Osteocyte (in vitro differentiated cells): ENCODE data around the gene ADAT2. TPM values are rescaled to one million over a fixed set of nuclear protein-coding genes. Genes with fewer than 3 reads are reported as not detected.

Source experiments
- DNase-seq: peaks from one replicate; pipeline ENCODE4 v3.0.0; 2021; ENCODE audit warnings: mixed read lengths; ENCODE audit not compliant: unreplicated experiment; ENCODE audit errors: extremely low spot score
- H3K27ac Mint-ChIP-seq: one replicate; pipeline ENCODE4 v1.8.0; 2021; ENCODE audit warnings: mild to moderate bottlenecking, mixed read lengths; ENCODE audit not compliant: unreplicated experiment
- H3K27me3 Mint-ChIP-seq: one replicate; pipeline ENCODE4 v1.8.0; 2021; ENCODE audit warnings: mixed read lengths; ENCODE audit not compliant: unreplicated experiment
- H3K36me3 Mint-ChIP-seq: one replicate; pipeline ENCODE4 v1.8.0; 2021; ENCODE audit warnings: mixed read lengths; ENCODE audit not compliant: unreplicated experiment
- H3K4me1 Mint-ChIP-seq: one replicate; pipeline ENCODE4 v1.8.0; 2021; ENCODE audit warnings: mixed read lengths; ENCODE audit not compliant: unreplicated experiment
- H3K4me3 Mint-ChIP-seq: one replicate; pipeline ENCODE4 v1.8.0; 2021; ENCODE audit warnings: mild to moderate bottlenecking, moderate library complexity, mixed read lengths; ENCODE audit not compliant: unreplicated experiment
- H3K9me3 Mint-ChIP-seq: one replicate; pipeline ENCODE4 v1.8.0; 2021; ENCODE audit warnings: mixed read lengths; ENCODE audit not compliant: unreplicated experiment
- total RNA-seq: library from RNA; stranded (reverse); gene quantifications from 2 replicates; pipeline ENCODE4 v1.2.1, GENCODE V29; 2021
- TF ChIP-seq, protein P1 (sequence below): fragments of 200-600 bp; sonication (generic); IDR thresholded peaks from 2 replicates; pipeline ENCODE4 v1.5.0; 2021; ENCODE audit warnings: antibody characterized with exemption, mild to moderate bottlenecking, moderate library complexity

ADAT2 gene
- total RNA-seq, 1 donor from 2014 or later = 4.3 TPM

GRCh38 chr6:143427109-143427817 lies 23.2 kb downstream of the ADAT2 start:
- Mint-ChIP-seq H3K27me3 (no peaks in the 10 kb centered on the region), H3K9me3 (no peaks in the 10 kb centered on the region), H3K36me3 (peaks cover 3% of the 10 kb centered on the region), H3K4me1 (peaks cover 11% of the 10 kb centered on the region), H3K4me3 (no peak overlapping the region), H3K27ac (peak overlapping the region; percentile 15)
- TF ChIP-seq, protein P1, sequence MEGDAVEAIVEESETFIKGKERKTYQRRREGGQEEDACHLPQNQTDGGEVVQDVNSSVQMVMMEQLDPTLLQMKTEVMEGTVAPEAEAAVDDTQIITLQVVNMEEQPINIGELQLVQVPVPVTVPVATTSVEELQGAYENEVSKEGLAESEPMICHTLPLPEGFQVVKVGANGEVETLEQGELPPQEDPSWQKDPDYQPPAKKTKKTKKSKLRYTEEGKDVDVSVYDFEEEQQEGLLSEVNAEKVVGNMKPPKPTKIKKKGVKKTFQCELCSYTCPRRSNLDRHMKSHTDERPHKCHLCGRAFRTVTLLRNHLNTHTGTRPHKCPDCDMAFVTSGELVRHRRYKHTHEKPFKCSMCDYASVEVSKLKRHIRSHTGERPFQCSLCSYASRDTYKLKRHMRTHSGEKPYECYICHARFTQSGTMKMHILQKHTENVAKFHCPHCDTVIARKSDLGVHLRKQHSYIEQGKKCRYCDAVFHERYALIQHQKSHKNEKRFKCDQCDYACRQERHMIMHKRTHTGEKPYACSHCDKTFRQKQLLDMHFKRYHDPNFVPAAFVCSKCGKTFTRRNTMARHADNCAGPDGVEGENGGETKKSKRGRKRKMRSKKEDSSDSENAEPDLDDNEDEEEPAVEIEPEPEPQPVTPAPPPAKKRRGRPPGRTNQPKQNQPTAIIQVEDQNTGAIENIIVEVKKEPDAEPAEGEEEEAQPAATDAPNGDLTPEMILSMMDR = peak; percentile 100
- DNase-seq = peak; percentile 94

GRCh38 chr6:143426026-143426425 lies 24.5 kb downstream of the ADAT2 start:
- no peak overlapping the region for H3K4me3 Mint-ChIP-seq
- TF ChIP-seq, protein P1 = no peak
- no peak overlapping the region for H3K27ac Mint-ChIP-seq
- peaks cover 11% of the 10 kb centered on the region for H3K4me1 Mint-ChIP-seq
- DNase-seq = no peak
- no peaks in the 10 kb centered on the region for H3K27me3 Mint-ChIP-seq
- H3K36me3 Mint-ChIP-seq = no peaks in the 10 kb centered on the region
- no peaks in the 10 kb centered on the region for H3K9me3 Mint-ChIP-seq

DNA sequence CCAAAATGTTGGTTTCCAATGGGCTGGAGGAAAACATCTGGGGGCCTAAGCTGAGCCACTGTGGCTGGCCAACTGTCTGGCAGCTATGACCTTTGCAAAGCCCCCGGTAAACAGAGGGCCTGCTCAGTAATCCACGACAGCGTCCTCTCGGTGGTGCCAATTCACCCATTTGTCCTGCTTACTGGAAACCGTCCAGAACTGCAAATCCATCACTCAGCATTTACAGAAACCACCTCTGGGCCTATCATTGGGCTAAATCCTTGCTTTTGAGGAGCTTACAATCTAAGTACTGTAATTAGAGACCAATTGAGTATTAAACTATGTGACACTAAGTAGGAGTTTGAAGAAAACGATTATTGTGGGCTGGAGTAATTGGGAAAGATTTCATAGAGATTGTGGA lies 31.0 kb downstream of the ADAT2 start:
- Mint-ChIP-seq H3K36me3 (no peaks in the 10 kb centered on the region), H3K27me3 (no peaks in the 10 kb centered on the region), H3K9me3 (no peaks in the 10 kb centered on the region), H3K27ac (no peak overlapping the region), H3K4me1 (no peaks in the 10 kb centered on the region), H3K4me3 (no peak overlapping the region)
- no peak for DNase-seq
- TF ChIP-seq, protein P1 = no peak

DNA sequence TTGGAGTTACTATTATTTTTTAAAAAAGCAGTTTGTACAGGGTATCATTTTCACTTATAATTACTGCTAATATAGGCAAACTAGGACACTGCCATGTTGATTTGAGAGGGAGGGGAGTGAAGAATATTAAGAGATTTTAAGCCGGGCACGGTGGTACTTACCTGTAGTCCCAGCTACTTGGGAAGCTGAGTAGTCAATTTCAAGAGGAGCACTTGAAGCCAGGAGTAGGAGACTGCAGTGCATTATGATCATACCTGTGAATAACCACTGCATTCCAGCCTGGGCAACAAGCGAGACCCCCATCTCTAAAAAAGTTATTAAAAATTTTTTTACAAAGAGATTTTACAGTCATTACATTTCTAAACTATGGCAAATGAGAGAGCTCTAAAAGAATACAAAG lies 35.7 kb downstream of the ADAT2 start:
- no peak for DNase-seq
- peaks cover 20% of the 10 kb centered on the region for H3K4me1 Mint-ChIP-seq

DNA sequence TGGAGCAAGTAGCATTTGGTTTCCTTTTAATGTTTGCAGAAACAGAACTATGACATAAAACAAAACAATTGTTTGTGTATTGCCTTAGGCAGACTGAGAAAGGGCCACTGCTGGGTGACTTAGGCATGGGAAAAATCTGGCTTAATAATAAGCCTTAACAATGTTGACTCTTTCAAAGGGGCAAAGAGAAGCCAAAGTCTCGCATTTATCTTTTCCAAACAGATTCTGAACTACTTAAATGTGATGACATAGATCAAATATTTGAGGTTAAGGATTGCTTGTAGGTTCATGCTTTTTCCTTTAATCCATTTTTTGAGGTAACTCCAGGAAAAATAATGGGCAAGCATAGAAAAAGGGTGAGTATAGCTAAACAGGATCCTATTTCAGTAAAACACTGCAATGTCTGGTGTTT lies 39.6 kb downstream of the ADAT2 start:
- no peaks in the 10 kb centered on the region for H3K27me3 Mint-ChIP-seq
- H3K27ac Mint-ChIP-seq = peak overlapping the region; percentile 59

More for the DNA sequence above, 35.7 kb downstream of the ADAT2 start:
- Mint-ChIP-seq H3K27ac (no peak overlapping the region), H3K9me3 (no peaks in the 10 kb centered on the region), H3K36me3 (no peaks in the 10 kb centered on the region), H3K4me3 (no peak overlapping the region), H3K27me3 (no peaks in the 10 kb centered on the region)
- TF ChIP-seq, protein P1 = no peak

More for the DNA sequence above, 39.6 kb downstream of the ADAT2 start:
- peaks cover 27% of the 10 kb centered on the region for H3K4me1 Mint-ChIP-seq
- H3K4me3 Mint-ChIP-seq = no peak overlapping the region
- H3K9me3 Mint-ChIP-seq = no peaks in the 10 kb centered on the region
- TF ChIP-seq, protein P1 = no peak
- no peak for DNase-seq
- no peaks in the 10 kb centered on the region for H3K36me3 Mint-ChIP-seq
